Measurements from ENCODE around the gene SLF1. TPM values are rescaled to one million over a fixed set of nuclear protein-coding genes. Genes with fewer than 3 reads are reported as not detected.

The SLF1 gene
- total and polyA plus RNA-seq, 3 donors from 2014 or later = 12.0 to 49.4 (median 34.9) TPM

DNA sequence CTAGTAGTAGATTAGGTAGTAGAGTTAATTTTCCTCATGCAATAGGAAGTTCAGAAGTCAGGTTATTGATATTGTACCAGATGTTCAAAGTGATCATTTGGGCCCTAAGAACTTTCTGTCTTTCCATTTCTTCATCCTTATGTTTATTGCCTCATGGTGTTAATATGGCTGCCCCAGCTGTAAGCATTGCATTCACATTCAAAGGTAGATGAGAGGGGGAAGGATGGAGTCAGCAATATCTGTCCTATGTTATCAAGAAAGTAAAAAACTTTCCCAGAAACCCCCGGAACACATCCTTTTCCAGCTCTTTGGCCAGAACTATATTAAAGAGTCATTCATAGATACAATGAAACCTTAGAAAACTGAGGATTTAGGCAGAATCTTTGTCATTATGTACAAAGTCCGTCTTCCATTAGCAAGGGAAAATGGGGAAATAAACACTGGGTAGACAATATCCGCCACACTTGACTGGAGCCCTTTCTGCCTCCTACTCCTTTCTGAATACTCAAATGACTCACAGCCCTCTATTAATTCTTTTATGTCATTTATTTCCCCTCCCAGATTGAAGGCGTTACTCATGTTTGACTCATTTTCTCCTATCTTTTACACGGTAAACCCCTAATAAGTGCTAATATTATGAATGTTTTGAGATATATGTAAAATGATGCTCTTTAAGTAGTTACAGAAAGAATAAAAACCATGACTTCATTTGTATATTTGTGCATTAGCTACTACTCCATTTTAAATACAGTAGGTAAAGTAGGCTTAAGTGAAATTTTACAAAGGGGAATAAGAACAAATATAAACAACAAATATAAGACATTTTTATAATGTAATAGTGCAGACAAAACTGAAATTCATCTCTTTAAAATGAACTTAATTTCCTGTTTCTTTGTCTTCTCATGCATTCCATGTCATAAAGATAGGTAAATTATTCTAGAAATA is 127.6 kb downstream of the SLF1 start:
- H3K4me1 ChIP-seq = no peaks in the 10 kb centered on the region
- H3K36me3 ChIP-seq (ENCODE audit: low read depth, missing control alignments) = no peaks in the 10 kb centered on the region
- no peaks in the 10 kb centered on the region for H3K27me3 ChIP-seq
- intact Hi-C loops (cut with DNase I; ENCODE audit: low total_unique reads) = no loop called here
- WGBS, 2 donors = 82 to 87% methylated on average over 5 of the region's 5 CpGs
- TF ChIP-seq, protein P1, sequence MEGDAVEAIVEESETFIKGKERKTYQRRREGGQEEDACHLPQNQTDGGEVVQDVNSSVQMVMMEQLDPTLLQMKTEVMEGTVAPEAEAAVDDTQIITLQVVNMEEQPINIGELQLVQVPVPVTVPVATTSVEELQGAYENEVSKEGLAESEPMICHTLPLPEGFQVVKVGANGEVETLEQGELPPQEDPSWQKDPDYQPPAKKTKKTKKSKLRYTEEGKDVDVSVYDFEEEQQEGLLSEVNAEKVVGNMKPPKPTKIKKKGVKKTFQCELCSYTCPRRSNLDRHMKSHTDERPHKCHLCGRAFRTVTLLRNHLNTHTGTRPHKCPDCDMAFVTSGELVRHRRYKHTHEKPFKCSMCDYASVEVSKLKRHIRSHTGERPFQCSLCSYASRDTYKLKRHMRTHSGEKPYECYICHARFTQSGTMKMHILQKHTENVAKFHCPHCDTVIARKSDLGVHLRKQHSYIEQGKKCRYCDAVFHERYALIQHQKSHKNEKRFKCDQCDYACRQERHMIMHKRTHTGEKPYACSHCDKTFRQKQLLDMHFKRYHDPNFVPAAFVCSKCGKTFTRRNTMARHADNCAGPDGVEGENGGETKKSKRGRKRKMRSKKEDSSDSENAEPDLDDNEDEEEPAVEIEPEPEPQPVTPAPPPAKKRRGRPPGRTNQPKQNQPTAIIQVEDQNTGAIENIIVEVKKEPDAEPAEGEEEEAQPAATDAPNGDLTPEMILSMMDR (IDR thresholded peaks at IDR 0.05) = no peak
- no peak for TF ChIP-seq POLR2A (IDR thresholded peaks at IDR 0.05)
- no peak for DNase-seq
- no peak overlapping the region for H3K4me3 ChIP-seq
- H3K9me3 ChIP-seq = no peaks in the 10 kb centered on the region
- no peak overlapping the region for H3K27ac ChIP-seq

DNA sequence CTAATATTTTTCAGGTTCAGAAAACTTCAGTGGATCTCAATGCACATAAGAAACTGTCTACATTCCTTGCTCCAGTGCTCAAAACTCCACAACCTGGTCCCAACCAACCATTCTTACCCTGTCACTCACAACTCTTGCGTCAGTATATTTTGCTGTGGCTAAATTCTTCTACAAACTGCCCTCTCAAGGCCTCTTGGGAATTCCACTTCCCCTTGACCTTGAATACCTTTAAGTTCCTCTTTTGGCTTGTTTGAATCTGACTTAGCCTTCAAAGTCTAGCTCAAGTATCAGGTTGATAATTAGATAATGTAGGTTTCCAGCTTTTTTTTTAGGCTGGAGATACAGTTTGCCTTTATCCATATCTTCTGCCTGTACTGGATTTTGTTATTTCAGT is 128.3 kb downstream of the SLF1 start:
- no peak overlapping the region for H3K4me3 ChIP-seq
- no peaks in the 10 kb centered on the region for H3K9me3 ChIP-seq
- no peak overlapping the region for H3K27ac ChIP-seq
- H3K27me3 ChIP-seq = no peaks in the 10 kb centered on the region
- DNase-seq = no peak
- WGBS, 2 donors = 83 to 85% methylated on average over 1 of the region's 1 CpG
- peaks cover 4% of the 10 kb centered on the region for H3K4me1 ChIP-seq
- intact Hi-C loops (cut with DNase I; ENCODE audit: low total_unique reads) = no loop called here
- H3K36me3 ChIP-seq (ENCODE audit: low read depth, missing control alignments) = no peaks in the 10 kb centered on the region
- no peak for TF ChIP-seq POLR2A (IDR thresholded peaks at IDR 0.05)
- TF ChIP-seq, protein P1 (IDR thresholded peaks at IDR 0.05) = no peak

Other genes with a start within 250 kb of the SLF1 start
- 10 to 100 TPM in 1 of 2 donors, 1 to 10 TPM in 1; 9.3 to 11.2 TPM for gene KIAA0825, start 65 bp upstream of the SLF1 start, total RNA-seq
- gene KIAA0825, start 65 bp upstream of the SLF1 start, polyA plus RNA-seq (ENCODE audit: insufficient read depth, low read depth, low replicate concordance) = 4.1 TPM

Data from testis (tissue), 3 donors.